ENCODE data around the gene RILPL2. TPM values are rescaled to one million over a fixed set of nuclear protein-coding genes. Genes with fewer than 3 reads are reported as not detected.

RILPL2 gene
- total and polyA plus RNA-seq, 2 of the 13 experiments (the other 11 are each of a cell fraction or from before 2014, with no cell fraction given), result 2.7 to 8.1 TPM

GRCh38 chr12:123389560-123390351, 46.7 kb downstream of the RILPL2 start (continued):
- TF ChIP-seq AHDC1 (CRISPR knock-in tag; IDR thresholded peaks at IDR 0.05; ENCODE audit: borderline replicate concordance) (no peak), ZNF282 (IDR thresholded peaks at IDR 0.05; ENCODE audit: partially characterized antibody) (no peak), PATZ1 (CRISPR knock-in tag; IDR thresholded peaks at IDR 0.05) (peak; percentile 67), ZMYM3 (CRISPR knock-in tag; IDR thresholded peaks at IDR 0.05) (peak; percentile 30; the same call in 1 of the 2 replicates), MTA3 (CRISPR knock-in tag; IDR thresholded peaks at IDR 0.05) (no peak), ZNF569 (CRISPR knock-in tag; IDR thresholded peaks at IDR 0.05; ENCODE audit: borderline replicate concordance) (no peak), ZNF616 (CRISPR knock-in tag; IDR thresholded peaks at IDR 0.05; ENCODE audit: low read depth) (no peak), ZBTB33 (CRISPR knock-in tag; IDR thresholded peaks at IDR 0.05) (no peak), CC2D1A (CRISPR knock-in tag; IDR thresholded peaks at IDR 0.05) (no peak), NR3C1 (CRISPR knock-in tag; IDR thresholded peaks at IDR 0.05) (no peak), HOMEZ (CRISPR knock-in tag; IDR thresholded peaks at IDR 0.05; ENCODE audit: low read depth) (no peak), ZNF724P (CRISPR knock-in tag; IDR thresholded peaks at IDR 0.05; ENCODE audit: borderline replicate concordance) (no peak), PHF20 (CRISPR knock-in tag; IDR thresholded peaks at IDR 0.05) (no peak), RELA (CRISPR knock-in tag; IDR thresholded peaks at IDR 0.05) (no peak)
- TF ChIP-seq, protein P1, sequence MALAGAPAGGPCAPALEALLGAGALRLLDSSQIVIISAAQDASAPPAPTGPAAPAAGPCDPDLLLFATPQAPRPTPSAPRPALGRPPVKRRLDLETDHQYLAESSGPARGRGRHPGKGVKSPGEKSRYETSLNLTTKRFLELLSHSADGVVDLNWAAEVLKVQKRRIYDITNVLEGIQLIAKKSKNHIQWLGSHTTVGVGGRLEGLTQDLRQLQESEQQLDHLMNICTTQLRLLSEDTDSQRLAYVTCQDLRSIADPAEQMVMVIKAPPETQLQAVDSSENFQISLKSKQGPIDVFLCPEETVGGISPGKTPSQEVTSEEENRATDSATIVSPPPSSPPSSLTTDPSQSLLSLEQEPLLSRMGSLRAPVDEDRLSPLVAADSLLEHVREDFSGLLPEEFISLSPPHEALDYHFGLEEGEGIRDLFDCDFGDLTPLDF (CRISPR knock-in tag; IDR thresholded peaks at IDR 0.05), result no peak
- TF ChIP-seq, protein P2, sequence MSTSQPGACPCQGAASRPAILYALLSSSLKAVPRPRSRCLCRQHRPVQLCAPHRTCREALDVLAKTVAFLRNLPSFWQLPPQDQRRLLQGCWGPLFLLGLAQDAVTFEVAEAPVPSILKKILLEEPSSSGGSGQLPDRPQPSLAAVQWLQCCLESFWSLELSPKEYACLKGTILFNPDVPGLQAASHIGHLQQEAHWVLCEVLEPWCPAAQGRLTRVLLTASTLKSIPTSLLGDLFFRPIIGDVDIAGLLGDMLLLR (CRISPR knock-in tag; IDR thresholded peaks at IDR 0.05), result no peak

Measured in HepG2 (cell line).